Nephron (organoid): ENCODE data around the gene ITPK1.

Source experiments
- H3K27ac Mint-ChIP-seq, 3 experiments: 2 replicates each; pipeline ENCODE4 v1.8.0; 2020; ENCODE audit warnings: mixed read lengths in 3 of 3, mild to moderate bottlenecking in 2 of 3, moderate library complexity in 1 of 3
- H3K27me3 Mint-ChIP-seq: 2 replicates; pipeline ENCODE4 v1.8.0; 2021; ENCODE audit warnings: low read depth, mild to moderate bottlenecking, moderate library complexity, mixed read lengths
- H3K36me3 Mint-ChIP-seq: 2 replicates; pipeline ENCODE4 v1.8.0; 2020; ENCODE audit warnings: low read depth, mixed read lengths
- H3K4me1 Mint-ChIP-seq: 2 replicates; pipeline ENCODE4 v1.8.0; 2020; ENCODE audit warnings: mixed read lengths
- H3K4me3 Mint-ChIP-seq, 3 experiments: 2 replicates each; pipeline ENCODE4 v1.8.0; 2020; ENCODE audit warnings: mild to moderate bottlenecking in 3 of 3, mixed read lengths in 3 of 3, moderate library complexity in 2 of 3
- H3K9me3 Mint-ChIP-seq: 2 replicates; pipeline ENCODE4 v1.8.0; 2020; ENCODE audit warnings: mixed read lengths
- TF ChIP-seq, protein P1 (sequence below), 3 experiments: fragments of 200-600 bp; sonication (generic); IDR thresholded peaks; one replicate each; pipeline ENCODE4 v1.5.0; 2021; ENCODE audit warnings: antibody characterized with exemption in 3 of 3; ENCODE audit not compliant: unreplicated experiment in 3 of 3

The ITPK1 gene

DNA sequence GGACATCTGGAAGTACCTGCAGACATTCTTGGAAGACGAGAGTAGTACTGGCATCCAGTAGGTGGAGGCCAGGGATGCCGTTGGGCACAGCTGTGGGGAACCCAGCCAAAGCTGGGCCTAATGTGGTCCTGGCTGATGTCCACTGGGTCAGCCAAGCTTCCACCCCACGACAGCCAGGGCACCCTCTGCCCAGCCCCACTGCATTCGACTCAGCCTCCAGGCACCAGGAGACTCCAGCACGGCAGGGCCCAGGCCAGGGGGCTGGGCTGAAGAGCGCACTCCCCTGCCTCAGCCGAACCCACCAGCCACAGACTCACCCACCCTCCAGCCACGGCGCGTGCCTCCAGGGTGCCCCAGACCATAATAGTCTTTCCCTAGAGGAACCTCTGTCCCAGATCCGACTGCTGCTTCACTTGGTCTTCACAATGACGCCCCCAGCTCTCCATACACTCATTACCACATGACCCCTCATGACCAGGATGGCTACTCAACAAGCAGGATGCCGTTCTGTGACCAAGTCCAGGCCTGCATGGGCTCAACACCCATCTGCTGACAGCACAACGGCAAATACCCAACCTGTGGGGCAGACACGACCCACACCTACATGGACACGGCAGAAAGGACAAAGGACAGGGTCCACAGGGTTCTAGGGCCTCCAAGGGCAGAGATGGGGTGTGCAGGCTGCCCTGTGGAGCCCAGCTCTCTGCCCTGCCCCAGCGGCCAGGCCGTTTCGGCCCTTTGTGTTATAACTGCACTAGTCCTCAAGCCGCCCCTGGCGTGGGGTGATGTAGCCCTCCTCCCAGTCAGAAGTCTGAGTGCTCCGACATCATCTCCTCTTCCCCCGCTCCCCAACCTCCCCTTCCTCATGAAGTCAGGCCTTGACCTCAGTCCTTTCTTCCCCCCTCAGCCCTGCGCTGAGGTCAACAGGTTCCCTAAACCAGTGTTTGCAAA, 22.8 kb downstream of the ITPK1 start:
- H3K4me1 Mint-ChIP-seq: peaks cover 48% of the 10 kb centered on the region
- no peaks in the 10 kb centered on the region for H3K27me3 Mint-ChIP-seq
- TF ChIP-seq, protein P1, sequence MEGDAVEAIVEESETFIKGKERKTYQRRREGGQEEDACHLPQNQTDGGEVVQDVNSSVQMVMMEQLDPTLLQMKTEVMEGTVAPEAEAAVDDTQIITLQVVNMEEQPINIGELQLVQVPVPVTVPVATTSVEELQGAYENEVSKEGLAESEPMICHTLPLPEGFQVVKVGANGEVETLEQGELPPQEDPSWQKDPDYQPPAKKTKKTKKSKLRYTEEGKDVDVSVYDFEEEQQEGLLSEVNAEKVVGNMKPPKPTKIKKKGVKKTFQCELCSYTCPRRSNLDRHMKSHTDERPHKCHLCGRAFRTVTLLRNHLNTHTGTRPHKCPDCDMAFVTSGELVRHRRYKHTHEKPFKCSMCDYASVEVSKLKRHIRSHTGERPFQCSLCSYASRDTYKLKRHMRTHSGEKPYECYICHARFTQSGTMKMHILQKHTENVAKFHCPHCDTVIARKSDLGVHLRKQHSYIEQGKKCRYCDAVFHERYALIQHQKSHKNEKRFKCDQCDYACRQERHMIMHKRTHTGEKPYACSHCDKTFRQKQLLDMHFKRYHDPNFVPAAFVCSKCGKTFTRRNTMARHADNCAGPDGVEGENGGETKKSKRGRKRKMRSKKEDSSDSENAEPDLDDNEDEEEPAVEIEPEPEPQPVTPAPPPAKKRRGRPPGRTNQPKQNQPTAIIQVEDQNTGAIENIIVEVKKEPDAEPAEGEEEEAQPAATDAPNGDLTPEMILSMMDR (IDR thresholded peaks at IDR 0.05; ENCODE audit: unreplicated experiment in 3 of 3): no peak
- no peaks in the 10 kb centered on the region for H3K9me3 Mint-ChIP-seq
- H3K36me3 Mint-ChIP-seq: no peaks in the 10 kb centered on the region
- H3K4me3 Mint-ChIP-seq: no peak overlapping the region
- no peak overlapping the region for H3K27ac Mint-ChIP-seq

DNA sequence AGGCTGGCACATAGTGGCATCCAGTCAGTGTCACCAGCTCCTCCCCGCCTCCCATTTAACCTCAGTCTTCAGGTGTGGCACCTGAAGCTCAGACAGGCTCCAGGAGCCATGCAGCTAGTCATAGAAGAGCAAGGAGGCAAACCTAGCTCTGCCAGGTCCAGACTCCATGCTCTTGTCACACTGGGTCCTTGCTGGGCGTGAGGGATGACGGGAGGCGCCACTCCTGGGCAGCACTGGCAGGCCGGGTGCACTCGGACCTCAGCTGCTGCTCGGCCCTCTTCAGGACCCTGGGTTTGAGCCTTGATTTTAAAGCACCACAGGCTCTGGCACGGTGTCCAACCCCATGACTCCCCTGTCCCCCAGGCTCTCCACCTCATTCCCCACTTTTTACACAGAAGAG, 24.1 kb downstream of the ITPK1 start:
- TF ChIP-seq, protein P1 (IDR thresholded peaks at IDR 0.05; ENCODE audit: unreplicated experiment in 3 of 3): no peak

DNA sequence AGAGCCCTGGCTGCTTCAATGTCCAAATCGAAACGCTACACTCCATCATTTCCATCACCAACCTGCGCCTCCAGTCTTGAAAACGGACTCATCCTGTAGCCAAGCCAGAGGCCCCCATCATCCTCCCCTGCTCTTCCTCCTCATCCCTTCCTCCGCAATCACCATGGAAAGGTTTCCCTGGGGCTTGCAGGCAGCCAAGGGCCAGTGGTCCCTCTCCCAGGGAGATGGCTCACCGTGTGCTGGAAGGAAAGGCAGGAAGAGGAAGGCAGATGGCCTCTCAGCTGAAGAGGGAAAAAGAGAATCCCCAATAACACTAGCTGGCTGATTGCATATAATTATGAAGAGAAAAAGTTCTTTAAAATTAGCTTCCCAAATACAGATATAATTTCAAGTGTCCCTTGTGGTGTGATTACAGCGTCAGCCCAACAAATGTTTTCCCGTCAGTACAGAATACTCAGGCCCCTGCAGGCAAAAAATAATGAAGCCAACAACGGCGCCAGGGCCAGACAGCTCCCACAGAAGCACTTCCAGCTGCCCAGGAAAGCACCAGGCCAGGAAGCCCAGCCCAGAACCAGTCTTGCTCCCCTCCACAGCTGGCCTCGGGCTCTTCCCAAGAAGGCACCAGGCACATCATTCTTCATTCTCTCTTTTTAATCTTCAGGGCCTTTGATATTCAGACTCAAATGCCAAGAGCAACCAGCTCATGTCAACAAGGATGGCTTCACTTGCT, 24.7 kb downstream of the ITPK1 start:
- TF ChIP-seq, protein P1 (IDR thresholded peaks at IDR 0.05; ENCODE audit: unreplicated experiment in 3 of 3): no peak
- no peaks in the 10 kb centered on the region for H3K27me3 Mint-ChIP-seq
- peak overlapping the region; percentile 14 to 65 (median 20) for H3K27ac Mint-ChIP-seq
- H3K4me1 Mint-ChIP-seq: peaks cover 41% of the 10 kb centered on the region
- no peaks in the 10 kb centered on the region for H3K9me3 Mint-ChIP-seq
- no peaks in the 10 kb centered on the region for H3K36me3 Mint-ChIP-seq
- H3K4me3 Mint-ChIP-seq: no peak overlapping the region

More for the DNA sequence above, 24.1 kb downstream of the ITPK1 start:
- no peak overlapping the region for H3K4me3 Mint-ChIP-seq
- peaks cover 42% of the 10 kb centered on the region for H3K4me1 Mint-ChIP-seq
- H3K36me3 Mint-ChIP-seq: no peaks in the 10 kb centered on the region
- no peaks in the 10 kb centered on the region for H3K9me3 Mint-ChIP-seq
- H3K27me3 Mint-ChIP-seq: no peaks in the 10 kb centered on the region
- H3K27ac Mint-ChIP-seq: peak overlapping the region in 1 of 3 experiments; percentile 20

DNA sequence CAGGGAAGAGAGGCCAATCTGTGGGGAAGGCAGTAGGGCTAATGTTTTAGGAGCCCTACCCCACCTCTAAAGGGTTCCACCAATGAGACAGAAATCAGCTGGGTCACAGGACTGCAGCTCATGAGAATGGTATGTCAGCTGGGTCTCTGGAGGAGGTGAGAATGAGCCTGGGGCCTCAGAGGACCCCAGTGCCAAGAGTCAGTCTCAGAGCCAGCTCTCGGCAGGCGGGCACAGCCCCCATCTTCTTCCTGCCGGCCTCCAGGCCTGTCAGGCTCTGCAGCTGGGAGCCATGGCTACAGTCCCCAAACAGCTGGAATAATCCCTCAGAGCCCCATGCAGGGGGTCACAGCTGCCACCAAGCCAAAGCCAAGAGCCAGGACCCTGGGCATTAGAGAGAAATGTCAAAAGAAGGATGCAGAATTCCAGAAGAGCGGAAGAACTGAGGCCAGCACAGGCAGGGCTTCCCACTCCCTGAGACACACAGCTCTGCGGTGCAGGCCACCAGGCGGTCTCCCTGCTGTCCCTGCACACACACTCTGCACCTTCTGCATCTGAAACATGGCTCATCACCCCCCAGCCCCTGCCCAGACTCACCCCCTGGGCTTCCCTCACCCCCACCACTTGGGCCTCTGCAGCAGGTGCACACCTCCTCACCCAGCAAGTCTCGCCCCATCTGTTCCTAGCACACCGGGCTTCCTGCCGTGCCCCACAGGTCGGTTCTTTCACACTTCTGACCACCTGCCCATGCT, 26.0 kb downstream of the ITPK1 start:
- TF ChIP-seq, protein P1 (IDR thresholded peaks at IDR 0.05; ENCODE audit: unreplicated experiment in 3 of 3): no peak
- Mint-ChIP-seq H3K4me1 (peaks cover 47% of the 10 kb centered on the region), H3K27me3 (no peaks in the 10 kb centered on the region), H3K9me3 (no peaks in the 10 kb centered on the region), H3K27ac (no peak overlapping the region), H3K4me3 (no peak overlapping the region), H3K36me3 (no peaks in the 10 kb centered on the region)

DNA sequence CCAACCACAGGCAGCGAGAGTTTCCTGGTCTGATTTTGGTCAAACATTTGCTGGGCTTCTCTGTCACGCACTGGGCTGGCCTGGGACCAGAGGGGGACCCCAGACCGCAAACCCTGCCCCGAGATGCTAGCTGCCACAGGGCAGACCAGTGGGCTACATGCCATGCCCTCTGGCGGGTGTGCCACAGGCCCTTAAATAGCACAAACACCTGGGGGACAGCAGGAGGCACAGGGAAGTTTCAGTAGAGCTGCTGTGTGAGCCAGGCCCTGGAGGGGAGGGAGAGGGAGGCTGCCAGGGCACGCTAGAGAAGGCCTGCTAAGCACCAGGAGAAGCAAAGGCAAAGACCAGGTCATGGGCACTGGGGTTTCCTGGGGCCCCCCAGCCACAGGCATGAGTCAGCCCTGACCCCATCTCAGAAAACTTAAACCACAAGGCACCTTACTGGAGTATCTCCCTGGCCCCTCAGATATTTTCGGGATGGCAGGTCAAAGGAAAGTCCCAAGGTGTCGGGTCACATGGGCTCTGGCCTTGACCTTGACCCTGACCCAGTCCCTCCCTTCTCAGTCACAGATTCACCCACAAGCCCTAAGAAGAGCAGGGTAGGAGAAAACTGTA, 29.2 kb downstream of the ITPK1 start:
- H3K4me3 Mint-ChIP-seq: no peak overlapping the region
- no peaks in the 10 kb centered on the region for H3K9me3 Mint-ChIP-seq
- TF ChIP-seq, protein P1 (IDR thresholded peaks at IDR 0.05; ENCODE audit: unreplicated experiment in 3 of 3): no peak
- H3K27ac Mint-ChIP-seq: peak overlapping the region in 1 of 3 experiments; percentile 84
- no peaks in the 10 kb centered on the region for H3K36me3 Mint-ChIP-seq
- no peaks in the 10 kb centered on the region for H3K27me3 Mint-ChIP-seq
- H3K4me1 Mint-ChIP-seq: peaks cover 56% of the 10 kb centered on the region
